CD4-positive, alpha-beta T cell treated with Interleukin-4 for 1 hour (primary cell): ENCODE data around the gene CEP131.

Experiments used
- DNase-seq, 2 donors: peaks; one replicate each; pipeline ENCODE4 v3.0.0-alpha.2; 2020 to 2022

The CEP131 gene

GRCh38 chr17:81251094-81251708 is 28.4 kb upstream of the CEP131 start:
- DNase-seq, result no peak

- no peak for DNase-seq
These were observed 27.7 kb upstream of the CEP131 start for GRCh38 chr17:81250286-81251093.

- no peak for DNase-seq
These were observed 26.7 kb upstream of the CEP131 start for GRCh38 chr17:81249223-81250040.

GRCh38 chr17:81248649-81249048 is 25.9 kb upstream of the CEP131 start:
- DNase-seq, result no peak

GRCh38 chr17:81247339-81247990 is 24.7 kb upstream of the CEP131 start:
- DNase-seq, result no peak

- DNase-seq, result no peak
These were observed 24.0 kb upstream of the CEP131 start for GRCh38 chr17:81246679-81247338.

- no peak for DNase-seq
These were observed 23.5 kb upstream of the CEP131 start for GRCh38 chr17:81246343-81246670.

- DNase-seq, result no peak
These were observed 23.0 kb upstream of the CEP131 start for GRCh38 chr17:81245665-81246342.

GRCh38 chr17:81245024-81245664 is 22.4 kb upstream of the CEP131 start:
- no peak for DNase-seq

- no peak for DNase-seq
These were observed 21.7 kb upstream of the CEP131 start for GRCh38 chr17:81244358-81245023.

GRCh38 chr17:81243333-81243664 is 20.5 kb upstream of the CEP131 start:
- no peak for DNase-seq

GRCh38 chr17:81242421-81243332 is 19.9 kb upstream of the CEP131 start:
- no peak for DNase-seq

- peak; percentile 56 to 65 for DNase-seq
These were observed 19.1 kb upstream of the CEP131 start for GRCh38 chr17:81241648-81242420.

- DNase-seq, result no peak
These were observed 18.4 kb upstream of the CEP131 start for GRCh38 chr17:81241203-81241602.

- no peak for DNase-seq
These were observed 18.0 kb upstream of the CEP131 start for GRCh38 chr17:81240761-81241160.

GRCh38 chr17:81239714-81240555 is 17.2 kb upstream of the CEP131 start:
- DNase-seq, result peak; percentile 35 to 39

GRCh38 chr17:81238815-81239713 is 16.3 kb upstream of the CEP131 start, which contains the start of the genes NDUFAF8 and TEPSIN:
NDUFAF8 (plus strand) TSS chr17:81239318; CDS start chr17:81239364, 46 bp downstream.
TEPSIN (minus strand) TSS chr17:81239055; CDS start chr17:81239033, 22 bp downstream.
- peak; percentile 98 for DNase-seq
